HCT116 (cell line): ENCODE data around the gene SEMA3G. TPM values are rescaled to one million over a fixed set of nuclear protein-coding genes. Genes with fewer than 3 reads are reported as not detected.

Experiments
- ATAC-seq: fragments of 200-7000 bp; cut with Tn5 transposase; 2 replicates; pipeline ENCODE4 v1.9.1; 2020; ENCODE audit warnings: mild to moderate bottlenecking, moderate library complexity
- BruUV-seq: library from RNA; stranded (reverse); fragments of 400-500 nt; replicated peaks from 2 replicates; lab custom pipeline; 2021; lab: Mats Ljungman, UMichigan
- CTCF ChIA-PET: fragments of 300-600 bp; sonication (Branson Sonifier 250); formaldehyde crosslinking; loops from one replicate; lab custom pipeline; 2021; ENCODE audit warnings: antibody characterized with exemption; lab: Charles Lee
- POLR2A ChIA-PET: fragments of 300-600, 350-600 bp; sonication (Branson Sonifier 250); formaldehyde crosslinking; loops from one replicate; lab custom pipeline; 2021; ENCODE audit warnings: antibody characterized with exemption; lab: Charles Lee
- RAD21 ChIA-PET, 2 experiments: fragments of 300-600 bp; sonication (Branson Sonifier 250); formaldehyde crosslinking; loops; one replicate each; lab custom pipeline; 2023; ENCODE audit warnings: low total read pairs in 2 of 2; ENCODE audit not compliant: uncharacterized antibody in 2 of 2, unreplicated experiment in 2 of 2, low non-redundant PET in 1 of 2; lab: Charles Lee
- DNase-seq: peaks from one replicate; pipeline ENCODE4 v3.0.0-alpha.2; 2010; ENCODE audit warnings: low read depth, low spot score
- H2AFZ ChIP-seq: fragments of 200-600 bp; shearing (Covaris generic), sonication (generic); 2 replicates; pipeline ENCODE4 v1.6.1; 2017; ENCODE audit warnings: low read depth, mixed run types, mixed read lengths, antibody characterized with exemption, low read length; ENCODE audit not compliant: poor library complexity, severe bottlenecking
- H3K27ac ChIP-seq: 2 replicates; pipeline ENCODE4 v1.5.1; 2012; ENCODE audit warnings: low read depth, low read length
- H3K27me3 ChIP-seq: fragments of 200-600 bp; sonication (generic); 2 replicates; pipeline ENCODE4 v1.6.1; 2016; ENCODE audit warnings: mixed run types, low read length, mixed read lengths; ENCODE audit not compliant: insufficient read depth
- H3K36me3 ChIP-seq, 2 experiments: fragments of 200-500 bp in 1 of 2; fragments of 200-600 bp in 1 of 2; sonication (Bioruptor generic) in 1 of 2; sonication (generic) in 1 of 2; 2 replicates each; pipeline versions ENCODE4 v1.5.1 to v1.6.1; 2014 to 2016; ENCODE audit warnings: low read length in 2 of 2, inconsistent platforms in 1 of 2, mixed read lengths in 1 of 2, mixed run types in 1 of 2; ENCODE audit not compliant: insufficient read depth in 2 of 2, control insufficient read depth in 1 of 2
- H3K4me1 ChIP-seq, 2 experiments: fragments of 200-600 bp in 1 of 2; sonication (generic) in 1 of 2; 2 replicates each; pipeline versions ENCODE4 v1.5.1 to v1.6.1; 2012 to 2017; ENCODE audit warnings: low read length in 2 of 2, inconsistent platforms in 1 of 2, mild to moderate bottlenecking in 1 of 2, mixed read lengths in 1 of 2, mixed run types in 1 of 2, moderate library complexity in 1 of 2; ENCODE audit not compliant: insufficient read depth in 2 of 2, control insufficient read depth in 1 of 2
- H3K4me2 ChIP-seq: fragments of 200-600 bp; sonication (generic); 2 replicates; pipeline ENCODE4 v1.6.1; 2017; ENCODE audit warnings: mixed run types, low read length, mixed read lengths
- H3K4me3 ChIP-seq, 2 experiments: fragments of 200-600 bp in 1 of 2; sonication (generic) in 1 of 2; replicated peaks in 1 of 2; 2 replicates each; pipeline ENCODE4 v1.5.1; 2011 to 2016; ENCODE audit warnings: low read length in 2 of 2, control low read depth in 1 of 2, low read depth in 1 of 2, mild to moderate bottlenecking in 1 of 2, mixed read lengths in 1 of 2, mixed run types in 1 of 2
- H3K79me2 ChIP-seq: fragments of 200-600 bp; sonication (generic); 2 replicates; pipeline ENCODE4 v1.6.1; 2017; ENCODE audit warnings: mild to moderate bottlenecking, mixed run types, low read length, moderate library complexity, mixed read lengths; ENCODE audit not compliant: insufficient read depth
- H3K9ac ChIP-seq: fragments of 200-600 bp; sonication (generic); 2 replicates; pipeline ENCODE4 v1.6.1; 2016; ENCODE audit warnings: low read length, mixed read lengths
- H3K9me2 ChIP-seq: fragments of 200-600 bp; sonication (generic), shearing (Covaris generic); 2 replicates; pipeline ENCODE4 v1.6.1; 2017; ENCODE audit warnings: mixed run types, mild to moderate bottlenecking, moderate library complexity; ENCODE audit not compliant: insufficient read depth
- H3K9me3 ChIP-seq, 2 experiments: fragments of 200-500 bp in 1 of 2; fragments of 200-600 bp in 1 of 2; sonication (Bioruptor generic) in 1 of 2; sonication (generic) in 1 of 2; 2 replicates each; pipeline ENCODE4 v1.6.1; 2014 to 2017; ENCODE audit warnings: low read length in 2 of 2, mixed read lengths in 2 of 2, inconsistent platforms in 1 of 2, low read depth in 1 of 2, mild to moderate bottlenecking in 1 of 2, mixed run types in 1 of 2, moderate library complexity in 1 of 2; ENCODE audit not compliant: control insufficient read depth in 1 of 2, insufficient read depth in 1 of 2
- H4K20me1 ChIP-seq: fragments of 200-600 bp; sonication (generic), shearing (Covaris generic); 2 replicates; pipeline ENCODE4 v1.6.1; 2017; ENCODE audit warnings: mixed run types, mild to moderate bottlenecking, moderate library complexity; ENCODE audit not compliant: insufficient read depth
- MAX ChIP-seq: IDR thresholded peaks from 2 replicates; pipeline ENCODE4 v1.6.1; 2012
- ZFX ChIP-seq: fragments of 450-650 bp; IDR thresholded peaks from 2 replicates; pipeline ENCODE4 v1.6.1; 2017
- intact Hi-C: fragments of 100-400 bp; cut with micrococcal nuclease; formaldehyde crosslinking; loops from 2 replicates; pipeline ENCODE4 v1.10.0; 2022
- total RNA-seq: library from RNA; stranded (reverse); gene quantifications from one replicate; pipeline ENCODE4 v1.2.1, GENCODE V29; 2021; ENCODE audit not compliant: unreplicated experiment
- TF ChIP-seq, protein P1 (sequence below): IDR thresholded peaks from 2 replicates; pipeline ENCODE4 v1.6.1; 2011; ENCODE audit warnings: mild to moderate bottlenecking, low read length, moderate library complexity; ENCODE audit not compliant: insufficient replicate concordance; ENCODE audit errors: extremely low read depth
- TF ChIP-seq, protein P2 (sequence below), 3 experiments: fragments of 200-600 bp in 1 of 3; sonication (generic) in 1 of 3; IDR thresholded peaks in 2 of 3; conservative IDR thresholded peaks in 1 of 3; 2 replicates each; pipeline ENCODE4 v1.5.1; 2012 to 2017; ENCODE audit warnings: low read depth in 2 of 3, low read length in 2 of 3, antibody characterized with exemption in 1 of 3, borderline replicate concordance in 1 of 3, control low read depth in 1 of 3, mild to moderate bottlenecking in 1 of 3, mixed read lengths in 1 of 3, mixed run types in 1 of 3, moderate library complexity in 1 of 3; ENCODE audit not compliant: insufficient read depth in 1 of 3

The SEMA3G gene
- total RNA-seq, 1 experiment from 2014 or later, result 4.2 TPM

DNA sequence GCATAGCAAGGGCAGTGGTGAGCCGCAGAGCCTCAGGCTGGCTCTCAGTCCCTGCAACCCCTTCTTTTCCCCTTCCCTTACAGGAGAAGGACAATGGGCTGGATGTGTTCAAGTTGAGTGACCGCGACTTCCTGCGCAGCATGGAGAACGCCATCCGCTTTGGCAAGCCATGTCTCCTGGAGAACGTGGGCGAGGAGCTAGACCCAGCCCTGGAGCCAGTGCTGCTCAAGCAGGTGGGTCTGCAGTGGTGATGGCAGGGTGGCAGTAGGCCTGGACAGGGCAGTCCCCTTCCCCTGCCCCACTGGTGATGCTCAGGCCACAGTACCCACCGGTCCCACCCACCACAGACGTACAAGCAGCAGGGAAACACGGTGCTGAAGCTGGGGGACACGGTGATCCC is 53.8 kb downstream of the SEMA3G start:
- TF ChIP-seq MAX, result no peak
- TF ChIP-seq, protein P1, sequence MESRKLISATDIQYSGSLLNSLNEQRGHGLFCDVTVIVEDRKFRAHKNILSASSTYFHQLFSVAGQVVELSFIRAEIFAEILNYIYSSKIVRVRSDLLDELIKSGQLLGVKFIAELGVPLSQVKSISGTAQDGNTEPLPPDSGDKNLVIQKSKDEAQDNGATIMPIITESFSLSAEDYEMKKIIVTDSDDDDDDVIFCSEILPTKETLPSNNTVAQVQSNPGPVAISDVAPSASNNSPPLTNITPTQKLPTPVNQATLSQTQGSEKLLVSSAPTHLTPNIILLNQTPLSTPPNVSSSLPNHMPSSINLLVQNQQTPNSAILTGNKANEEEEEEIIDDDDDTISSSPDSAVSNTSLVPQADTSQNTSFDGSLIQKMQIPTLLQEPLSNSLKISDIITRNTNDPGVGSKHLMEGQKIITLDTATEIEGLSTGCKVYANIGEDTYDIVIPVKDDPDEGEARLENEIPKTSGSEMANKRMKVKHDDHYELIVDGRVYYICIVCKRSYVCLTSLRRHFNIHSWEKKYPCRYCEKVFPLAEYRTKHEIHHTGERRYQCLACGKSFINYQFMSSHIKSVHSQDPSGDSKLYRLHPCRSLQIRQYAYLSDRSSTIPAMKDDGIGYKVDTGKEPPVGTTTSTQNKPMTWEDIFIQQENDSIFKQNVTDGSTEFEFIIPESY, result no peak
- intact Hi-C loops, result no loop called here
- no peak overlapping the region for H3K4me3 ChIP-seq
- no peak overlapping the region for H3K27ac ChIP-seq
- no peaks in the 10 kb centered on the region for H3K79me2 ChIP-seq
- no peaks in the 10 kb centered on the region for H3K27me3 ChIP-seq
- ChIA-PET RAD21 (no interaction called here), POLR2A (no interaction called here), CTCF (no interaction called here)
- H3K4me2 ChIP-seq, result no peak overlapping the region
- H3K4me1 ChIP-seq, result no peaks in the 10 kb centered on the region
- H3K9me3 ChIP-seq, result no peaks in the 10 kb centered on the region
- ATAC-seq, result no peak
- H4K20me1 ChIP-seq, result no peaks in the 10 kb centered on the region
- DNase-seq, result no peak
- no peaks in the 10 kb centered on the region for H3K36me3 ChIP-seq
- H3K9ac ChIP-seq, result no peak overlapping the region
- no peak overlapping the region for H2AFZ ChIP-seq
- no peaks in the 10 kb centered on the region for H3K9me2 ChIP-seq
- BruUV-seq, result no TSS peak

DNA sequence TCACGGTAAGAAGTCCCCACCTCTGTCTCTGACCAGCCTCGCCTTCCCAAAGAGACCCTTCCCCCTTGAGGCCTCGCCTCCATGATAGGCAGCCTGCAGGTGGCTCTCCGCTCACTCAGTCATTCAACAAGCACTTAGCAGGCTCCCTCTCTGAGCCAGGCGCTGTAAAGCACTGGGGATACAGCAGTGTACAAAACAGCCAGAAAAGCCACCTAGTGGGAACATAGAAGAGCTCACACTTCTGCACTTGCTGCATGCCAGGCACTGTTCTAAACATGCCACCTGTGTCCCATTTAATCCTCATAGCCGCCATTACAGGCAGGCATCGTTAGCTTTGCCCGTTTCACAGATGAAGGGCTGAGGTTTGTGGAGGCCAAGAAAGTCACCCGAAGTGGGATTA is 56.0 kb downstream of the SEMA3G start:
- H2AFZ ChIP-seq, result no peak overlapping the region
- H3K9ac ChIP-seq, result no peak overlapping the region
- peaks cover 6 to 11% of the 10 kb centered on the region in 2 experiments; a peak in 3 of 4 replicates for H3K4me1 ChIP-seq
- H3K27ac ChIP-seq, result no peak overlapping the region
- no peak for TF ChIP-seq ZFX
- TF ChIP-seq, protein P2, sequence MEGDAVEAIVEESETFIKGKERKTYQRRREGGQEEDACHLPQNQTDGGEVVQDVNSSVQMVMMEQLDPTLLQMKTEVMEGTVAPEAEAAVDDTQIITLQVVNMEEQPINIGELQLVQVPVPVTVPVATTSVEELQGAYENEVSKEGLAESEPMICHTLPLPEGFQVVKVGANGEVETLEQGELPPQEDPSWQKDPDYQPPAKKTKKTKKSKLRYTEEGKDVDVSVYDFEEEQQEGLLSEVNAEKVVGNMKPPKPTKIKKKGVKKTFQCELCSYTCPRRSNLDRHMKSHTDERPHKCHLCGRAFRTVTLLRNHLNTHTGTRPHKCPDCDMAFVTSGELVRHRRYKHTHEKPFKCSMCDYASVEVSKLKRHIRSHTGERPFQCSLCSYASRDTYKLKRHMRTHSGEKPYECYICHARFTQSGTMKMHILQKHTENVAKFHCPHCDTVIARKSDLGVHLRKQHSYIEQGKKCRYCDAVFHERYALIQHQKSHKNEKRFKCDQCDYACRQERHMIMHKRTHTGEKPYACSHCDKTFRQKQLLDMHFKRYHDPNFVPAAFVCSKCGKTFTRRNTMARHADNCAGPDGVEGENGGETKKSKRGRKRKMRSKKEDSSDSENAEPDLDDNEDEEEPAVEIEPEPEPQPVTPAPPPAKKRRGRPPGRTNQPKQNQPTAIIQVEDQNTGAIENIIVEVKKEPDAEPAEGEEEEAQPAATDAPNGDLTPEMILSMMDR (IDR thresholded peaks at IDR 0.05 in 2 of 3, conservative IDR thresholded peaks at IDR 0.05 in 1 of 3; ENCODE audit: borderline replicate concordance in 1 of 3, insufficient read depth in 1 of 3, low read depth in 2 of 3, low read length in 2 of 3), result peak in 2 of 3 experiments; percentile 10 to 20; a peak in 1 of 6 replicates
- no peak overlapping the region for H3K4me3 ChIP-seq
- DNase-seq, result no peak
- no peak overlapping the region for H3K4me2 ChIP-seq
- ChIA-PET POLR2A (interaction anchor here (0.9 kb wide), 1 partner anchor 148 kb away, joined by 3 read pairs; no protein-coding TSS in a partner anchor), CTCF (no interaction called here), RAD21 (no interaction called here)
- H3K9me2 ChIP-seq, result no peaks in the 10 kb centered on the region
- BruUV-seq, result no TSS peak
- no peaks in the 10 kb centered on the region for H3K27me3 ChIP-seq
- no peaks in the 10 kb centered on the region for H3K36me3 ChIP-seq
- intact Hi-C loops, result no loop called here
- ATAC-seq, result peak; percentile 43
- no peaks in the 10 kb centered on the region for H3K79me2 ChIP-seq
- H4K20me1 ChIP-seq, result no peaks in the 10 kb centered on the region
- H3K9me3 ChIP-seq, result no peaks in the 10 kb centered on the region
